Effector memory CD4-positive, alpha-beta T cell (primary cell): ENCODE measurements around the gene UBTF.

ENCODE experiments used
- DNase-seq, 3 donors: peaks; one replicate each; pipeline ENCODE4 v3.0.0-alpha.2; 2020
- H3K27ac ChIP-seq: 2 replicates; pipeline ENCODE4 v1.7.0; 2013; ENCODE audit warnings: mild to moderate bottlenecking, low read length, moderate library complexity; ENCODE audit not compliant: insufficient read depth, poor library complexity, severe bottlenecking
- H3K27me3 ChIP-seq: replicated peaks from 2 replicates; pipeline ENCODE4 v1.7.0; 2013; ENCODE audit warnings: mild to moderate bottlenecking, low read length; ENCODE audit not compliant: insufficient read depth, control insufficient read depth, poor library complexity, severe bottlenecking
- H3K36me3 ChIP-seq: 2 replicates; pipeline ENCODE4 v1.7.0; 2013; ENCODE audit warnings: mild to moderate bottlenecking, low read length, moderate library complexity; ENCODE audit not compliant: control insufficient read depth, insufficient read depth
- H3K4me1 ChIP-seq: 2 replicates; pipeline ENCODE4 v1.7.0; 2013; ENCODE audit warnings: low read length, mild to moderate bottlenecking; ENCODE audit not compliant: control insufficient read depth, insufficient read depth, poor library complexity, severe bottlenecking
- H3K4me3 ChIP-seq: 2 replicates; pipeline ENCODE4 v1.7.0; 2013; ENCODE audit warnings: low read length, low read depth, mild to moderate bottlenecking; ENCODE audit not compliant: insufficient read depth, poor library complexity, severe bottlenecking
- H3K9me3 ChIP-seq: 2 replicates; pipeline ENCODE4 v1.7.0; 2013; ENCODE audit warnings: mild to moderate bottlenecking, low read length, moderate library complexity; ENCODE audit not compliant: control insufficient read depth

UBTF gene

GRCh38 chr17:44205962-44206824, 13.3 kb downstream of the UBTF start:
- Histone ChIP-seq H3K4me3 (no peak overlapping the region), H3K36me3 (peaks cover 41% of the 10 kb centered on the region), H3K27ac (no peak overlapping the region)

GRCh38 chr17:44204441-44204882, 15.0 kb downstream of the UBTF start:
- Histone ChIP-seq H3K4me3 (no peak overlapping the region), H3K9me3 (no peaks in the 10 kb centered on the region), H3K27ac (no peak overlapping the region), H3K36me3 (peaks cover 31% of the 10 kb centered on the region), H3K4me1 (peaks cover 2% of the 10 kb centered on the region), H3K27me3 (no peaks in the 10 kb centered on the region)
- no peak for DNase-seq

More at GRCh38 chr17:44205962-44206824, 13.3 kb downstream of the UBTF start:
- DNase-seq: no peak
- Histone ChIP-seq H3K4me1 (peaks cover 15% of the 10 kb centered on the region), H3K9me3 (no peaks in the 10 kb centered on the region), H3K27me3 (no peaks in the 10 kb centered on the region)

GRCh38 chr17:44203731-44204440, 15.6 kb downstream of the UBTF start:
- DNase-seq: no peak
- Histone ChIP-seq H3K9me3 (no peaks in the 10 kb centered on the region), H3K4me3 (no peak overlapping the region), H3K27ac (no peak overlapping the region), H3K36me3 (peaks cover 25% of the 10 kb centered on the region), H3K27me3 (no peaks in the 10 kb centered on the region), H3K4me1 (peaks cover 2% of the 10 kb centered on the region)

- no peak overlapping the region for H3K27ac ChIP-seq
- no peak for DNase-seq
These were observed 16.7 kb downstream of the UBTF start for GRCh38 chr17:44202756-44203155.

GRCh38 chr17:44200478-44201155, 18.9 kb downstream of the UBTF start:
- Histone ChIP-seq H3K27ac (peak overlapping the region; percentile 74), H3K4me1 (peaks cover 11% of the 10 kb centered on the region), H3K36me3 (peaks cover 8% of the 10 kb centered on the region), H3K4me3 (peak overlapping the region; percentile 55), H3K9me3 (no peaks in the 10 kb centered on the region), H3K27me3 (no peaks in the 10 kb centered on the region)
- no peak for DNase-seq

More at GRCh38 chr17:44202756-44203155, 16.7 kb downstream of the UBTF start:
- Histone ChIP-seq H3K36me3 (peaks cover 14% of the 10 kb centered on the region), H3K9me3 (no peaks in the 10 kb centered on the region), H3K4me1 (peaks cover 9% of the 10 kb centered on the region), H3K4me3 (no peak overlapping the region), H3K27me3 (no peaks in the 10 kb centered on the region)

- Histone ChIP-seq H3K4me3 (peak within 1 kb of the TSS; percentile 79), H3K36me3 (peaks cover 16% of the 10 kb centered on the region), H3K27me3 (no peaks in the 10 kb centered on the region), H3K27ac (peak within 1 kb of the TSS; percentile 74), H3K9me3 (no peaks in the 10 kb centered on the region), H3K4me1 (peaks cover 11% of the 10 kb centered on the region)
- DNase-seq: peak; percentile 99 to 100 (median 100)
These were observed 19.7 kb downstream of the UBTF start, which contains the start of gene ATXN7L3 for GRCh38 chr17:44199553-44200477. Gene ATXN7L3 (minus strand): TSS chr17:44199884. CDS start chr17:44198070, 1,814 bp downstream.

- peak; percentile 36 to 57 (median 52) for DNase-seq
- Histone ChIP-seq H3K27me3 (no peaks in the 10 kb centered on the region), H3K36me3 (peaks cover 25% of the 10 kb centered on the region), H3K4me1 (peaks cover 11% of the 10 kb centered on the region), H3K4me3 (peak overlapping the region; percentile 79), H3K9me3 (no peaks in the 10 kb centered on the region), H3K27ac (peak overlapping the region; percentile 71)
These were observed 20.5 kb downstream of the UBTF start for GRCh38 chr17:44198721-44199552.

GRCh38 chr17:44197980-44198720, 21.3 kb downstream of the UBTF start:
- peaks cover 9% of the 10 kb centered on the region for H3K4me1 ChIP-seq
- H3K9me3 ChIP-seq: no peaks in the 10 kb centered on the region
- no peaks in the 10 kb centered on the region for H3K27me3 ChIP-seq
- H3K36me3 ChIP-seq: peaks cover 33% of the 10 kb centered on the region
- DNase-seq: peak in 2 of 3 donors; percentile 27 to 28
- peak overlapping the region; percentile 71 for H3K27ac ChIP-seq
- H3K4me3 ChIP-seq: peak overlapping the region; percentile 79
